Body of pancreas (tissue), 4 donors: ENCODE data around the gene ALDH7A1.

Experiments
- CTCF ChIP-seq, 7 experiments: fragments of 450-650 bp in 4 of 7; fragments of 200-600 bp in 3 of 7; sonication (generic) in 3 of 7; IDR thresholded peaks; one replicate each; pipeline ENCODE4 v1.5.1; 2016 to 2019; ENCODE audit warnings: antibody characterized with exemption in 7 of 7
- POLR2A ChIP-seq, 3 donors: fragments of 450-650 bp; IDR thresholded peaks; one replicate each; pipeline ENCODE4 v1.6.1; 2016; ENCODE audit warnings: antibody characterized with exemption in 3 of 3, mild to moderate bottlenecking in 2 of 3

GRCh38 chr5:126486332-126486731 lies 108.7 kb downstream of the ALDH7A1 start:
- TF ChIP-seq CTCF (IDR thresholded peaks at IDR 0.05) (no peak), POLR2A (IDR thresholded peaks at IDR 0.05) (no peak)
